NCI-H128 (cell line): ENCODE measurements around the gene CCR6.
"Not testable (repeated sequence)": the region's sequence is repeated elsewhere in the genome, so short reads cannot be mapped to it uniquely, and the experiment has no call there.

Experiments
- DNase-seq: peaks from one replicate; lab custom pipeline; 2025; ENCODE audit not compliant: unreplicated experiment; lab: John Stamatoyannopoulos, UW

CCR6 gene

DNA sequence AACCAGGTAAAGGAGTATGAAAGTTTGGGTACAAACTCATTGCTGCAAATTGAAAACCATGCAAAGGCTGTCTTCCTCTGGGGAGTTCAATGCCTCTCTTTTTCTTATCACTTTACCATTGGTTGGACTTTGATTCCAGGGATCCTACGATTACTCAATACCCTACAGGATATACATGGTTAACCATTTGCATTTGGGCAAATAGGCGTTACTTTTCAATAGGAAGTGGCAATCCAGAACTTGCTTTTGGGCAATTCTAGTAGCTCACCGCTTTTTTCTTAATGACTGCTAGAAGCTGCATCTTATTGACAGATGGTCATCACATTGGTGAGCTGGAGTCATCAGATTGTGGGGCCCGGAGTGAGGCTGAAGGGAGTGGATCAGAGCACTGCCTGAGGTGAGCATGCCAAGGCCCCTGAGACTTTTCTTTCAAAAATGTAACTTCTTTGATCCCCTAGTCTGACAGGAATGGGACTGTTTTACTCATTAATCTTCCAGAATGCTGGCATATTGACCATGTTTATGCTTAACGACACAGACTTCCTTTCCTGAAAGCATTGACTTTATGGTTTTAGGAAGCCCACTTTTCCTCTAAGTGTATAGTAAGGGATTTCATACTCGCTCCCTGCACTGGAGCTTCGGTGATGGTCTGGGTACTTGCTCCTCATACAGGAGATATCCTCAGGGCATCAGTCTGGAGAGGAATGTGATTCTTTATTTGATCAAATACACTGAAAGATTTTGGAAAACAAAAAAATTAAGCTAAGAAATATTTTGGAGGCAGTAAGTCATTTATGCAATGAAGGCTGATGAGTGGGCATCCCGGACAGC is at the start of gene CCR6:
Gene CCR6, plus strand, starts transcription at position 270 of the 831 bp plus-strand sequence. CDS start 13,039 bp downstream, outside the sequence.
- no peak for DNase-seq

DNA sequence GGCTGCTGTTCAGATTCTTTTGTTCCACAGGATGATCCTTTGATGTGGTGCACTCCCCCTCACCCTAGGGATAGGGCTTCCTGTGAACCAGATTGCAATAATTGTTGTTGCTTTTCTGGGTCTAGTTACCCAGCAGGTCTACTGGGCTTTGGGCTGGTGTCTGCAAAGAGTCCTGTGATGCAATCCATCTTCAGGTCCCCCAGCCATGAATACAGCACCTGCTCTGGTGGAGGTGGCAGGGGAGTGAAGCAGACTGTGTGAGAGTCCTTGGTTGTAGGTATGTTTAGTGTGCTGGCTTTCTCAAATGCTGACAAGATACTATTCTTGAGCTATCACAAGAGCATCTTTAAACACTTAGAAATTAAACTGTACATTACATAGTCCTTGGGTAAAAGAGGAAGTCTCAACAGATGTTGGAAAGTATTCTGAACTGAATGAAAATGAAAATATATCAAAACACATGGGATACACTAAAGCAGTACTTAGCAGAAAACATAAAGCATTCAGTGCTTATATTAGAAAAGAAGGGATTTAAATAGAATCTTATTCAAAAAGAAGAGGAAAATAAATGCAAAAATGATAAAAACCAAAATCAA is 49.1 kb upstream of the CCR6 start:
- no peak for DNase-seq

DNA sequence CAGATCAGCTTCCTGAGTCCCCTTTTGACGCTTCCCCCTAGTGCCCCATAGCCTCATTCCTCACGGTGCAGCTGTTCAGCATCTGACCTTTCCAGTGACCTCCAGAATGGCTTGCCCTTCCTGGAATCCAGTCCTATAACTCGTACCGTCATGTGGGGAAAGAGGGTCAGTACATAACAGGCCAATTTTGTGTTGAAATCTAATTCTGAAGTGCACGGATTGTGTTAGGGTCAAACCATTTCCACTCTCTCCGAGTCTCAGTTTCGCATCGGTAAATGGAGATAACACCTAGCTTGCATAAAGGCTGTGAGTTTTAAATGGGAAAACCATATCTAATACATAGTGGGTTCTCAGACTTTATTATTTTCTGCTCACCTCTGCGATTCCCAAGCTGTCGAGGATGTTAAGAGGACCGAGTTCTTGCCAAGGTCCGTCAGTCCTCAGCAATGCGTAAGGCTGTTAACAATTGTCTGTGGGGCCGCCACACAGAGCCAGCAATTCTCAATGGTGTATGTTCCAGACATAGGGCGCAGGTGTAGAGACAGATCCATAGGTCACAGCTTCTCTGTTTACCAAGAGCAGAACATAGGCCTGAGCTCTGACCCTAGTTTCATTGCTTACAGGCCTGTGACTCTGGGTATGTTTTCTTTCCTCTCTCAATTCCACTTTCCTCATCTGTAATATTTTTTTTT is 45.5 kb upstream of the CCR6 start:
- no peak for DNase-seq

DNA sequence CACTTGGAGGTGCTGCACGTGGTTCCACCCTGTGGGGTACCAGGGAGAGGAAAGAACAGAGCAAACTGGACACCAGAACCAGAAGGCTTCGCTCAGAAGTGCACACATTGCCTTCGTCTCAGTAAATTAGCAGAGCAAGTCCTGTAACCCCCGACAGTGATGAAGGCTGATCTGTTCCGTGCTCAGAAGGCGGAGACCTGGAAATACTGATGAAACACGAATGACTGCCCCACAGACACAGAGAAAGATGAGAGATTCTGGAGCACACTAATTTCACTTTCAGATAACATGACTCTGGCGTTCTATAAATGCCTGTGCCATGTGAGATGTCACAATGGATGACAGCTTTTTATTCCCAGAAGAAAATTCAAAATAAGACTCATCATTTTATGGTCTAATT is 44.2 kb upstream of the CCR6 start:
- no peak for DNase-seq

DNA sequence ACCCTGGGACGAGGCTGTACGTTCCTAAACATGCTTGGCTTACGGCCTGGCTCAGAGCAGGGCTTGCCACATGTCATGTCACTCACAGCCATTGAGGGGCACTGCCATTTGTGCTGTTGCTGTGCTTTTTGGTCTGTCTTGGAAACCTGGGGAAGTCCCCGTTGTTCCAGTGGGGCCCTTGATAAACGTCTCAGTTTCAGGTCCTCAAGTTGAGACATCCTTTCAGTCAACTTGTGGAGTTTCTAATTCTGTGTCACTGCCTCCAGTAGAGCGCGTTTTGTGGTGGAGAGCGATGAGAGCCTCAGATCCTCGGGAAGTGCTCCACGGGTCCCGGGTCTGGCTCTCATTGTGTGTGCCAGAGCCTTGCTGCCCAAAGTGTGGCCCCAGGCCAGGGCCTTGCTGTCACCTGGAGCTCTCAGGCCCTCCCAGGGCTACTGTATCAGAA is 43.0 kb upstream of the CCR6 start:
- DNase-seq = no peak

DNA sequence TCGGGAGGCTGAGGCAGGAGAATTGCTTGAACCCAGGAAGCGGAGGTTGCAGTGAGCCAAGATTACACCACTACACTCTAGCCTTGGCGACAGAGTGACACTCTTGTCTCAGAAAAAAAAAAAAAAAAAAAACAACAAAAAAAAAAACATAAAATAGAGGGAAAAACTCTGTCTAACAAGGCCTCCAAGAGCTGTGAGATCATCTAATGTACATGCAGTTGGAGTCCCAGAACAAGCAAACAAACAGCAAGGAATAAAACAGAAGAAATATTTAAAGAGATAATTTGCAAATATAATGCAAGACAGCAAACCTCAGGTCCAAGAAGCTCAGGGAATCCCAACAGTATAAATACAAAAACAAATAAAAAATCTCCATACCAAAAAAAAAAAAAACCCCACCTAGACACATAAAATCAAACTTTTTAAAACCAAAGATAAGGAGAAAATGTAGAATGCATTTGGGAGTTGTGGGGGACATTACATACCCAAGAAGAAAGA is 35.0 kb upstream of the CCR6 start:
- no peak for DNase-seq

DNA sequence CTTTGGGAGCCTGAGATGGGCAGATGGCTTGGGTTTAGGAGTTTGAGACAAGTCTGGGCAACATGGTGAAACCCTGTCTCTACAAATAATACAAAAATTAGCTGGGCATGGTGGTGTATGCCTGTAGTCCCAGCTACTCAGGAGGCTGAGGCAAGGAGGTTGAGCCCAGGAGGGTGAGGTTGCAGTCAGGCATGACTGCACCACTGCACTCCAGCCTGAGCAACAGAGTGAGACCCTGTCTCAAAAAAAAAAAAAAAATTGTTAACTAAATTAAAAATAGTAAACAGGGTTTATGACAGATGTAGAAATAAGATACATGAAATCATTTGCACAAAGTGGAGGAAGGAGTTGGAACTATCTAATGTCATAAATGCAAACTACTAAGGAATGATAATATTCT is 34.2 kb upstream of the CCR6 start:
- not testable (repeated sequence) for DNase-seq

DNA sequence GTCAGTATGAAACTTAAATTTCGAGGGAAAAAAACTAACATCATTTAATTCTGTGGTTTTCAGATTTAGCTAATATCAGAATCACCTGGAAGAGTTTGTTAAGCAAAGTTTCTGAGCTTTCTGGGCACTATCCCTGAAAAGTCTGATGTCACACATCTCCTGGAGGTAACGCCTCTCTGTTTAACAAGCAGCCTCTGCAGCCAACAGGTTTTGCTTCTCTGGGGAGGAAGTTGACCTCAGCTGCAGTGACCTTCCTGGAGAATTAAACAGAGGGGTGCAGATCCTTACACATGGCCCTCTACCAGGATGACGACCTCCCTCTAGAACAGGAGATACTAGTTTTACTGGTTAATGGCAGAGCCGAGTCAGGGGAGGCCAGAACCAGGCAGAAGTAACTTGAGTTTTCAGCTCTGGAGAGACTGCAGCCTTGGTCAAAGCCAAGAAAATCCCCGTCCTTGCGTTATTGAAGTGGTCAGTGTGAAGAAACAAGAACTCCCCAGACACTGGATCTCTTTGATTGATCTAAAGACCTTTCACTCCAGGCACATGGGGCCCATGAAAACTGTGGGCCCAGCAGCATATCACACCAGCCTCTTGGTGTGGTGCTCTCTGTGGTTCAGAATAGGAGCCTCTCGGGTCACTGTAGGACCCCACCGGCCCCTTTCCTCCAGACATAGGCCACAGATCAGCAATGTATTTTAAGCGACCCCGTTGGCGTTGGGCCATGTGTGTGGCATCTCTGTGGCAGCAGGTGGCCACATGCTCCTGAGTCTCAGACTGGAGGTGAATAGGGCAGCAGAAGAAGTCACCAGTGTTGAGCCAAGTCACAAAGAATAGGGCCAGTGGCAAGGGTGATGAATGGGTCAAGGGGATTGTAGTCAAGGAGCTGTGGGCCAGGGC is 33.4 kb upstream of the CCR6 start:
- DNase-seq = no peak

DNA sequence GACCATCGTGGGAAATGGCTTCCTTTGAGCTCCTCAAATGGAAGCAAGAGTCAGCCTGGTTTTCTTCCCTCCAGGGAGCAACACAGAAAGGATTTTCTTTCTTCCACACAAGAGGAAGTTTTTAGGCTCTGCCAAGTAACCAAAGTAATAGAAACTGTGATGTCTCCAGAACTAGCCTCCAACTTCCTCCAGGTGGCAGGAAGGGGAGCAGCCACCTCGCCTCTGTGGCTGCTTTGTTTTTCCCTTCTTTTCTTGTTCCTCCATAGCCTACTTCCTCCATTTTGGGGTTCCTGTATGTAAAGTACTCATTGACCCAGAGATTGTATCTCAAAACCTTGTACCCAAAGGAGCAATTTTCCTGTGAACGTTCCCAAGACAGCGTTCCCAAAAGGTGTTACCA is 32.7 kb upstream of the CCR6 start:
- no peak for DNase-seq

DNA sequence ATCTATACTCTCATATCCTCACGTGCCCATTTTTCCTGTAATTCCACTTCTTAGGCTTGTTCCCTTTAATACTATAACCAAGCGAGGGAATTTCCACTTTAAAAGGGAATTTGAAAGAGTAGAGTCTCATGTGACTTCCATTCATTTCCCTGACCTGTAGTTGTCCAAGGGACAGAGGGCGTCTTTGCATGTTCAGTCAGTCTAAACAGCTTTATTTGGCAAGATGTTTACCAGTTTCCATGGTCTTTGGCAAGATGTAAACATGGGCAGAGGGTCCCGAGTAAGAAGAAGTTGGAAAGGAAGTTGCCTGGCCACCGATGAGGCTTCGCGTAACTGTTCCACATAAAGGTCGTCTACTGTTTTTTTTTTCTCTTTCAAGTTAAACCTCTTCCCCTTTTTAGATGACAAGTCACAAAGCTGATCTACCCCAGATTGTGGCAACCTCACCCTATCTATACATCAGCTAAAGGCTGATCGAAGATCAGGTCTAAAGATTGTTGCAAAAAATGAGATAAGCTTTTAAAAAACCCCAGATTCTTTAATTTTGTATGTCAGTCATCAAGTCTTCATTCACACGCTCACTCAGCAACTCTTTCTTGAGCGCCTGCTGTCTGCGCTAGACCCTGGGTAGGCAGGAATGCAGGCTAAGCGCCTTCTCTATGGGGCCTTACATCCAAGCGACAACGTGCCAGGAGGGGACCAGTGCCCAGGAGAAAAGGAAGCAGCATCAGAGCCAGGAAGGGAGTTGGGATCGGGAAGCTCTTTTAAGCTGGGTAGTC is 31.7 kb upstream of the CCR6 start:
- DNase-seq = no peak

DNA sequence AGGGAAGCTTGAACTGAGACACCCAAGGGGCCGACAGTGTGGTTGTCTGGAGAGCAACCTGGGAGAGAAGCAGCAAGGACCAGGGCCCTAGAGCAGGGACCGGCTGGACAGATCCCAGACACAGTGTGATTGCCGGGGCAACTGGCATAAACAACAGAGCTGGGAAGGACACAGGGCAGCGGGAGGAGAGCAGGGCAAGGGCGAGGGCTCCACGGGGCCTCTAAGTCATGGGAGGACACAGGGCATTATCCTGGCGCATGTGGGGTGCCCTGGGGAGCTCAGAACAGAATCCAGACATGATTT is 31.1 kb upstream of the CCR6 start:
- no peak for DNase-seq

DNA sequence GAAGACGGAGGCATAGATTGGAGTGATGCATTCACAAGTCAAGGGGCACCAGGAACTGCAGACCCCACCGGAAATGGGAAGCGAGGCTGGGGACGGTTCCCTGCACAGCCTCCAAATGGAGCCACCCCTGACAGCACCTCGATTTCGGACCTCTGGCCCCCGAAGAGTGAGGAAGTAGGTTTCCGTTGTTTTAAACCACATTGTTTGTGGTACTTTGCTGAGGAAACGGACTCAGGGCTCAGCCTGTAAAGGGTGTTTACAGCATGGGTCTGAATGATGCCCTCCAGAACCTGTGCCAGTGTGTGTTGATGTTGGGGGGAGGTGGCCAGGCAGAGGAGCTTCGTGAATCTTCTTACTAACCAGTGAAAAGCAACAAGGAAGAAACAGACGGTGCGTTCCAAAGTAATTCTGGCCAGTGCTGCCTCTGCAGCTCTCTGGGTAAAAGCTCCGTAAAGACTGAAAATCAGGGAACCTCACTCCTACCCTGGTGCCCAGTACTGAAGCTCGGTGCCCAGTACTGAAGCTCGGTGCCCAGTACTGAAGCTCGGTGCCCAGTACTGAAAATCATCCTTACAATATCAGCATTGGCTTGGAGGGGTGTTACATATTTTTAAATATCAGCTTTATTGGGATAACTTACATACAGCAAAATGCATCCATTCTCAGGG is 30.1 kb upstream of the CCR6 start:
- DNase-seq = no peak

DNA sequence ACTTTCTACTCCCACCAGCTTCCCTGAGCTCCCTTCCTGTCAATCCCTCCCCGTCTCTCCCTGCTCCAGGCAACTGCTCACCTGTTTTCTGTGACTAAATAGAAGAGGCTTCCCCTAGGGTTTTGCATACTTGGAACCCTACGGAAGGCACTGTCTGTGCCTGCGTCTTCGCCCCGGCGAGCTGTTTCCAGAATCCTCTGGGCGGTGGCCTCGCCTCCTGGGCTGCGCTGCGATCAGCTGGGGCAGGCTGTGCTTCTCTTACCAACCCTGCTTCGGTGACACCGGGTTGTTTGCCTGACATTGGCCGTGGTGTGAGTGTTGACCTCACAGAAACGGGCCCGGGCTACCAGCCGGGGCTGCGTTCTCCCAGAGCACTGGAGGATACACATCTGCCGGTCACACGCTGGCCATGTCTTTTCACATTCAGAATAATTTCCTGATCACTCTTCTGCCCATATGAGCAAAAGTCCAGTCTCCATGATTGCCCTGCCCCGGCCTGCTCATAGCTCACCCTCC is 29.4 kb upstream of the CCR6 start:
- no peak for DNase-seq

DNA sequence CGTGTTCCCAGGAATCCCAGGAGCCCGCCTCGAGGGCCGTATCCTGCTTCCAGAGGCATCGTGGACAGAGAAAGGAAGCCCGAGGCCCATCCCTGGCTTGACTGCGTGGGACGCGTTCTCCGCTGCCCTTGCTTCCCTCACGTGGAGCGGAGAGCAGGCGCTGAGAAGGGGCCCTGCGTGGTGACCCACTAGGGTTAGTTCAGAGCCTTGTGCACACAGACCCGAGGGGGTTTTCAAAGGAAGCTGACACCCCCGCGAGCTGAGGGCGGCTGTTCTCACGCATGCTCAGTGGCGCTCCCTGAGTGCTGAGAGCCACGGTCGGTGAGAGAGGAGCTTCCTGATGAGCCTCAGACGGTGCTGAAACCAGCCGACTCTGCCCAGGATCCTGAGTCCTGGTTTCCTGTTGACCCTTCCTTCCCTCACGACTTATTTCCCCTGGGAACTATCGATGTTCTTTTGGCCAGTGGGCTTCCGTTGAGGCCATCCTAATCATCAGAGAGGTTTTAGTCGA is 28.9 kb upstream of the CCR6 start:
- DNase-seq = no peak

DNA sequence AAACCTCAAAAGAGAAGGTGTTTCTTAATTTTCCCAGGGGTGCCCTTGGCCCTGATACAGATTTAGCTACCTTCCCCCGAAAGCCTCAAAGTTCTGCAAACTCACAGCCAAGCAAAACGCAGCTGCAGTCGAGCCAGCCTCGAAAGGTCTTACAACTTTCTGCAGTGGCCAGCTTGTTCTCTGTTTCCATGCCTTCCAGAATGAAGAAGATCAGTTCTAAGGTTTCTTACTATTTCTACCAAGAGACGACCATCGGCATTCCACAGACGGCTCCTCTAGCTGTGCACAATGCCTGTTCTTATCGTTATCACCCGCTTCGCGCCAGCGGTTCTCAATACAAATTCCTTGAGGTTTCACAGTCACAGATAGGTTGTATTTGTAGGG is 28.5 kb upstream of the CCR6 start:
- DNase-seq = no peak

DNA sequence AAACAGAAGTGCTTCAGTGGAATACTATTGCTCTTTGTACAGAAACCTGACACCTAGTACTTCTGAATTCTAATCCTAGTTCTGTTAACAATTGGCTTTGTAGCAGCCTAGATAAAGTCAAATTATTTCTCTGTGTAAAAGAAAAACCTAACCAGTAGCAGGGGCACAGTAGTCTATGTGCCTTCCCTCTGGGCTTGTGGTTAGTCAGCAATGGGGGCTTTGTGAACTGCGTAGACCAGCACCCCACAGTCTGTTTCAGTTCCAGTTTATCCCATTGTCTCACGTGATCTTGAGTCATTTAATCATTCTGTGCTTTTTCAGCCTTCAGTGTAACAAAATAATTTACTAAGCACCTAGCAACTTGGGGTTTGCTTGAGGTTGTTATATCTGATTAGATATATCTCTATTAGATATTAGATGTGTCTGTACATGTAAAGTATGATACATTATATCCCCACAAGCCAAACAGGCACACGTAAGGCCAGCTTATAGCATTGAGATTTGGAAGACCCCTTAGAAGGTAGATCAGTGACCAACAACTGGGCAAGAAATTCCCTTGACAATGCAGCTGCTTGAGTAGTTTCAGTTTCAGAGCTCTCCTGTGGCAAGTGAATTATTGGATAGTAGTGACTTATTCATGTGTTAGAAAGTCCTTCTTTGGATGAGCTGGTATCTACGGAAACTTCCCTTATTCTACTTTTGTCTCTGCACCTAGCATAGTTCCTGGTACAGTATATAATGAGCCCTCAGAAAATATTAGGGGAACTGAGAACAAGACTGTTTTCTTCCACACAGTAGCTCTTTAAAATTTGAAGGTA is 27.9 kb upstream of the CCR6 start:
- DNase-seq = no peak

DNA sequence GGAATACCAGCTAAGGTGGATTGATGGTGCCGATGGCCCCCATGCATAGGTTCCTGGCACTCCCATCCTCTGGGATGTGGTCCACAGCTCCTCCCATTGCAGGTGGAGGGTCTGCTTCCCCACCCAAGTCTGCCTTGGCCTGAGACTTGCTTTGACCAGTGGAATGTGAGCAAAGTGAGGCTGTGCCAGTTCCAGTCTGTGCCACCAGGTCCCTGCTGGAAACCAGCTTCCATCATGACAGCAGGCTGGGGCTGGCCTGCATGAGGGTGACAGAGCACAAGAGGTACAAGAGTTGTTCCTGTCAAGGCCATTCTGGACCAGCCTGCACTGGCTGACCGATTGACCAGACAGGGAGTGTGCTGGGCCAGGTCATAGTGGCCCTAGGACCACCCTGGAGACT is 27.0 kb upstream of the CCR6 start:
- no peak for DNase-seq

DNA sequence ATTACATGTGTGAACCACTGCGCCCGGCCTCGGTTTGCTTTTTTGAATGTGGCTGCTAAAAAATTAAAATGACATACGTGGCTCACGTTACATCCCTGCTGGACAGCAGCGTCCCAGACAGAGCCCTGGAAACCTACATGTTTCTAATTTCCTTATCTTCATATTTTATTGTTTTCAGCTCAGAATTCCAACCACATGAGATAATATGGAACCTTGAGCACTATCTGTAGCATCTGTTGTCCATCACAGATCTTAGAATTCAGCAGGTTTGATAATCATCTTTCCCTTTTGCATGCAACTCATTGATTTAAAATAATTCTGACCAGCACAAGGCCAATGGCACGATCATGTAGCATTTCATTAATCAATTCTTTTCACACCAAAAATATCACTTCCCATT is 25.9 kb upstream of the CCR6 start:
- DNase-seq = no peak

DNA sequence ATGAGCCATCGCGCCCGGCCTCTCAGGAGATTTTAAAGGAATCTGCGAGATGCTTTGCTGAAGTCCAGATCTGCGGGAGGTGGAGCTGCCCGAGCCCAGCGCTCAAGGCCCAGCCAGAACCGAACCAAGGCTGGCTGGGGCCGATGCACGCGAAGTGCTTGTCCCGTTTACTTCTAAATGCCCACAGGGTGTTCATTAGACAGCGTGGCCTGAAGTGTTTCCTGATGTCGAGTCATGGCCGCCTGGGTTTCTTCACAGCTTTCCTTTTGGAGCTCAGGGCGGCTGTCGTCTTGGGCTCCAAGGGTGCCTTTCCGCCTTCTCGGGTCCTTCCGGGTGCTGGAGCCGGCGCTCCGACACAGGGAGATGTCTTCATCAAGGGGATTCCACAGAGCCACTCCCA is 25.1 kb upstream of the CCR6 start:
- no peak for DNase-seq
